Parathyroid adenoma (tissue), 2 donors: Measurements from ENCODE around the gene CEP70.

Experiments
- H2AFZ ChIP-seq: fragments of 300-600 bp; sonication (generic); one replicate; pipeline ENCODE4 v1.7.0; 2017; ENCODE audit warnings: antibody characterized with exemption, mild to moderate bottlenecking
- H3K27ac ChIP-seq: fragments of 300-600 bp; sonication (generic); one replicate; pipeline ENCODE4 v1.7.0; 2017
- H3K27me3 ChIP-seq: fragments of 300-600 bp; sonication (generic); one replicate; pipeline ENCODE4 v1.7.0; 2017; ENCODE audit warnings: low read length; ENCODE audit not compliant: control insufficient read depth, insufficient read depth
- H3K36me3 ChIP-seq: fragments of 300-600 bp; sonication (generic); one replicate; pipeline ENCODE4 v1.7.0; 2017; ENCODE audit warnings: low read length; ENCODE audit not compliant: control insufficient read depth, insufficient read depth
- H3K4me1 ChIP-seq: fragments of 300-600 bp; sonication (generic); one replicate; pipeline ENCODE4 v1.7.0; 2017; ENCODE audit warnings: control low read depth
- H3K4me2 ChIP-seq: fragments of 300-600 bp; sonication (generic); one replicate; pipeline ENCODE4 v1.7.0; 2017; ENCODE audit warnings: low read length
- H3K4me3 ChIP-seq: fragments of 300-600 bp; sonication (generic); one replicate; pipeline ENCODE4 v1.7.0; 2017; ENCODE audit warnings: low read depth, low read length
- H3K79me2 ChIP-seq: fragments of 300-600 bp; sonication (generic); one replicate; pipeline ENCODE4 v1.7.0; 2017; ENCODE audit warnings: control low read depth
- H3K9ac ChIP-seq: fragments of 300-600 bp; sonication (generic); one replicate; pipeline ENCODE4 v1.7.0; 2017; ENCODE audit warnings: mild to moderate bottlenecking
- H3K9me3 ChIP-seq: fragments of 300-600 bp; sonication (generic); one replicate; pipeline ENCODE4 v1.7.0; 2017; ENCODE audit warnings: low read length; ENCODE audit not compliant: control insufficient read depth
- CTCF ChIP-seq: fragments of 300-600 bp; sonication (generic); IDR thresholded peaks from one replicate; pipeline ENCODE4 v1.7.0; 2017; ENCODE audit warnings: antibody characterized with exemption, mild to moderate bottlenecking
- donor health status: primary hyperparathyroidism.

Gene CEP70

GRCh38 chr3:138464491-138464860 lies 129.6 kb downstream of the CEP70 start:
- Histone ChIP-seq H3K4me1 (no peaks in the 10 kb centered on the region), H3K79me2 (no peaks in the 10 kb centered on the region), H3K9me3 (no peaks in the 10 kb centered on the region), H2AFZ (no peak overlapping the region), H3K4me2 (no peak overlapping the region), H3K27ac (no peak overlapping the region), H3K27me3 (no peaks in the 10 kb centered on the region), H3K9ac (no peak overlapping the region), H3K4me3 (no peak overlapping the region), H3K36me3 (no peaks in the 10 kb centered on the region)
- no peak for TF ChIP-seq CTCF

GRCh38 chr3:138463724-138464490 lies 130.2 kb downstream of the CEP70 start:
- H3K4me2 ChIP-seq, result no peak overlapping the region
- TF ChIP-seq CTCF, result no peak
- H3K27ac ChIP-seq, result no peak overlapping the region
- H3K4me3 ChIP-seq, result no peak overlapping the region
- H3K9ac ChIP-seq, result no peak overlapping the region
- H3K4me1 ChIP-seq, result no peaks in the 10 kb centered on the region
- no peaks in the 10 kb centered on the region for H3K9me3 ChIP-seq
- no peak overlapping the region for H2AFZ ChIP-seq
- no peaks in the 10 kb centered on the region for H3K27me3 ChIP-seq
- H3K79me2 ChIP-seq, result no peaks in the 10 kb centered on the region
- H3K36me3 ChIP-seq, result no peaks in the 10 kb centered on the region

GRCh38 chr3:138461896-138462295 lies 132.2 kb downstream of the CEP70 start:
- no peak for TF ChIP-seq CTCF
- Histone ChIP-seq H3K36me3 (no peaks in the 10 kb centered on the region), H3K4me3 (no peak overlapping the region), H3K79me2 (no peaks in the 10 kb centered on the region), H3K4me2 (no peak overlapping the region), H2AFZ (no peak overlapping the region), H3K9me3 (no peaks in the 10 kb centered on the region), H3K4me1 (no peaks in the 10 kb centered on the region), H3K9ac (no peak overlapping the region), H3K27me3 (no peaks in the 10 kb centered on the region), H3K27ac (no peak overlapping the region)

GRCh38 chr3:138461246-138461645 lies 132.8 kb downstream of the CEP70 start:
- no peaks in the 10 kb centered on the region for H3K27me3 ChIP-seq
- no peaks in the 10 kb centered on the region for H3K4me1 ChIP-seq
- no peak overlapping the region for H3K9ac ChIP-seq
- H3K4me3 ChIP-seq, result no peak overlapping the region
- H3K79me2 ChIP-seq, result no peaks in the 10 kb centered on the region
- no peaks in the 10 kb centered on the region for H3K36me3 ChIP-seq
- no peaks in the 10 kb centered on the region for H3K9me3 ChIP-seq
- H2AFZ ChIP-seq, result no peak overlapping the region
- H3K27ac ChIP-seq, result no peak overlapping the region
- H3K4me2 ChIP-seq, result no peak overlapping the region
- TF ChIP-seq CTCF, result no peak
